ENCODE data around the gene BRINP3.

The BRINP3 gene

DNA sequence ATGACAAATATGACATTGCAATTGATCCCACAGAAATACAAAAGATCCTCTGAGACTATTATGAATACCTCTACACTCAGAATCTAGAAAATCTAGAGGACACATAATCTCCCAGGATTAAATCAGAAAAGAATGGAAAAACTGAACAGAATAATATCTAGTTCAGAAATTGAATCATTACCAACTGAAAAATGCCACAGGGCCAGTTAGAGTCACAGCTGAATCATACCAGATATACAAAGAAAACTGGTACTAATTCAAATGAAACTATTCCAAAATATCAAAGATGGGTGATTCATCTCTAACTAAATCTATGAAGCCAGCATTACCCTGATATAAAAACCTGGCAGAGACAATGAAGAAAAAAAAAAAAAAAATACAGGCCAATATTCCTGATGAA lies 149.3 kb downstream of the BRINP3 start:
- H3K79me1 ChIP-seq (replicated peaks; ENCODE audit: low read length, poor library complexity, severe bottlenecking), result no peaks in the 10 kb centered on the region
- H2AFZ ChIP-seq (ENCODE audit: low read depth, low read length), result no peak overlapping the region
- no peak overlapping the region for H3K23ac ChIP-seq (ENCODE audit: low read length in 2 of 2)
- no peak overlapping the region for H2BK5ac ChIP-seq (ENCODE audit: low read depth, low read length, poor library complexity, severe bottlenecking)
- no peaks in the 10 kb centered on the region for H3K36me3 ChIP-seq (ENCODE audit: control insufficient read depth in 1 of 2, insufficient read depth in 2 of 2, low read depth in 1 of 2, low read length in 2 of 2)
- no peaks in the 10 kb centered on the region for H3K27me3 ChIP-seq (ENCODE audit: control insufficient read depth in 1 of 2, insufficient read depth in 1 of 2, low read length in 2 of 2)
- no peak overlapping the region for H3K9ac ChIP-seq (ENCODE audit: low read length)
- no peak overlapping the region for H3K4me2 ChIP-seq (ENCODE audit: low read length, poor library complexity, severe bottlenecking)
- no peak for DNase-seq
- no peaks in the 10 kb centered on the region for H3K9me3 ChIP-seq (ENCODE audit: control insufficient read depth, low read length)
- no peak overlapping the region for H3K4me3 ChIP-seq (ENCODE audit: insufficient read depth in 1 of 2, low read depth in 1 of 2, low read length in 2 of 2)
- H4K91ac ChIP-seq (ENCODE audit: low read length), result no peak overlapping the region
- no peak overlapping the region for H4K8ac ChIP-seq (ENCODE audit: low read length)
- no peak overlapping the region for H3K4ac ChIP-seq (ENCODE audit: low read depth in 1 of 2, low read length in 2 of 2)
- H3K4me1 ChIP-seq (ENCODE audit: control insufficient read depth, insufficient read depth, low read depth, low read length), result no peaks in the 10 kb centered on the region
- no peak overlapping the region for H3K18ac ChIP-seq (ENCODE audit: low read depth in 1 of 2, low read length in 2 of 2)
- H3K14ac ChIP-seq (ENCODE audit: low read length in 2 of 2), result no peak overlapping the region
- no peak overlapping the region for H2AK5ac ChIP-seq (ENCODE audit: low read length, severe bottlenecking)
- H2BK12ac ChIP-seq (ENCODE audit: low read length in 2 of 2), result no peak overlapping the region
- H2BK120ac ChIP-seq (ENCODE audit: low read depth, low read length), result no peak overlapping the region
- H2BK15ac ChIP-seq (ENCODE audit: low read depth, poor library complexity, severe bottlenecking), result no peak overlapping the region
- H3K27ac ChIP-seq (ENCODE audit: low read length, poor library complexity, severe bottlenecking), result no peak overlapping the region

DNA sequence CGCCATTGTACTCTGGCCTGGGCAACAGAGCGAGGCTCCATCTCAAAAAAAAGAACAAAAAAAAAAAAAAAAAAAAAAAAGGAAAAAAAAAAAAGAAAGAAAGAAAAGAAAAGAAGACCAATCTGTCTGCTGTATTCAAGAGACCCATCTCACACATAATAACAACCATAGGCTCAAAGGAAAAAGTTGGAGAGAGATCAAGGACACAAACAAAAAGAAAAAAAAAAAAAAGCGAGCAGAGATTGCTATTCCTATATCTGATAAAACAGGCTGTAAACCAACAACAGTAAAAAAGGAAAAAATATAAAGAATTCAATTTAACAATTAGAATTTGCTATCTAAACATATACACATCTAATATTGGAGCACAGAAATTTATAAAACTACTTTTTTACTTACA lies 150.4 kb downstream of the BRINP3 start:
- no peak overlapping the region for H4K91ac ChIP-seq (ENCODE audit: low read length)
- H3K9me3 ChIP-seq (ENCODE audit: control insufficient read depth, low read length), result no peaks in the 10 kb centered on the region
- no peak overlapping the region for H3K4ac ChIP-seq (ENCODE audit: low read depth in 1 of 2, low read length in 2 of 2)
- H2BK120ac ChIP-seq (ENCODE audit: low read depth, low read length), result no peak overlapping the region
- H3K14ac ChIP-seq (ENCODE audit: low read length in 2 of 2), result no peak overlapping the region
- H3K4me3 ChIP-seq (ENCODE audit: insufficient read depth in 1 of 2, low read depth in 1 of 2, low read length in 2 of 2), result no peak overlapping the region
- no peaks in the 10 kb centered on the region for H3K27me3 ChIP-seq (ENCODE audit: control insufficient read depth in 1 of 2, insufficient read depth in 1 of 2, low read length in 2 of 2)
- H2BK15ac ChIP-seq (ENCODE audit: low read depth, poor library complexity, severe bottlenecking), result no peak overlapping the region
- no peak overlapping the region for H3K18ac ChIP-seq (ENCODE audit: low read depth in 1 of 2, low read length in 2 of 2)
- H2BK5ac ChIP-seq (ENCODE audit: low read depth, low read length, poor library complexity, severe bottlenecking), result no peak overlapping the region
- no CpG with 5 or more reads among the region's 3 CpGs for WGBS
- DNase-seq, result no peak
- no peaks in the 10 kb centered on the region for H3K4me1 ChIP-seq (ENCODE audit: control insufficient read depth, insufficient read depth, low read depth, low read length)
- no peak overlapping the region for H2AK5ac ChIP-seq (ENCODE audit: low read length, severe bottlenecking)
- H3K9ac ChIP-seq (ENCODE audit: low read length), result no peak overlapping the region
- no peak overlapping the region for H3K23ac ChIP-seq (ENCODE audit: low read length in 2 of 2)
- no peak overlapping the region for H2BK12ac ChIP-seq (ENCODE audit: low read length in 2 of 2)
- no peak overlapping the region for H3K4me2 ChIP-seq (ENCODE audit: low read length, poor library complexity, severe bottlenecking)
- H3K27ac ChIP-seq (ENCODE audit: low read length, poor library complexity, severe bottlenecking), result no peak overlapping the region
- no peak overlapping the region for H4K8ac ChIP-seq (ENCODE audit: low read length)
- H2AFZ ChIP-seq (ENCODE audit: low read depth, low read length), result no peak overlapping the region
- H3K36me3 ChIP-seq (ENCODE audit: control insufficient read depth in 1 of 2, insufficient read depth in 2 of 2, low read depth in 1 of 2, low read length in 2 of 2), result no peaks in the 10 kb centered on the region
- no peaks in the 10 kb centered on the region for H3K79me1 ChIP-seq (replicated peaks; ENCODE audit: low read length, poor library complexity, severe bottlenecking)

GRCh38 chr1:190323530-190323929 lies 154.1 kb downstream of the BRINP3 start:
- Histone ChIP-seq H2BK120ac (ENCODE audit: low read depth, low read length) (no peak overlapping the region), H2AK5ac (ENCODE audit: low read length, severe bottlenecking) (no peak overlapping the region), H3K9ac (ENCODE audit: low read length) (no peak overlapping the region), H2BK5ac (ENCODE audit: low read depth, low read length, poor library complexity, severe bottlenecking) (no peak overlapping the region), H3K9me3 (ENCODE audit: control insufficient read depth, low read length) (no peaks in the 10 kb centered on the region), H3K4me3 (ENCODE audit: insufficient read depth in 1 of 2, low read depth in 1 of 2, low read length in 2 of 2) (no peak overlapping the region), H3K79me1 (replicated peaks; ENCODE audit: low read length, poor library complexity, severe bottlenecking) (no peaks in the 10 kb centered on the region), H3K36me3 (ENCODE audit: control insufficient read depth in 1 of 2, insufficient read depth in 2 of 2, low read depth in 1 of 2, low read length in 2 of 2) (no peaks in the 10 kb centered on the region), H3K27ac (ENCODE audit: low read length, poor library complexity, severe bottlenecking) (no peak overlapping the region), H2BK12ac (ENCODE audit: low read length in 2 of 2) (no peak overlapping the region), H3K14ac (ENCODE audit: low read length in 2 of 2) (no peak overlapping the region), H4K8ac (ENCODE audit: low read length) (no peak overlapping the region), H3K27me3 (ENCODE audit: control insufficient read depth in 1 of 2, insufficient read depth in 1 of 2, low read length in 2 of 2) (no peaks in the 10 kb centered on the region), H3K4me2 (ENCODE audit: low read length, poor library complexity, severe bottlenecking) (no peak overlapping the region), H3K4me1 (ENCODE audit: control insufficient read depth, insufficient read depth, low read depth, low read length) (peaks cover 2% of the 10 kb centered on the region), H3K18ac (ENCODE audit: low read depth in 1 of 2, low read length in 2 of 2) (no peak overlapping the region), H2BK15ac (ENCODE audit: low read depth, poor library complexity, severe bottlenecking) (no peak overlapping the region), H3K4ac (ENCODE audit: low read depth in 1 of 2, low read length in 2 of 2) (no peak overlapping the region), H3K23ac (ENCODE audit: low read length in 2 of 2) (no peak overlapping the region), H2AFZ (ENCODE audit: low read depth, low read length) (no peak overlapping the region), H4K91ac (ENCODE audit: low read length) (no peak overlapping the region)
- no peak for DNase-seq
- no CpG with 5 or more reads among the region's 2 CpGs for WGBS

- Histone ChIP-seq H3K9me3 (ENCODE audit: control insufficient read depth, low read length) (no peaks in the 10 kb centered on the region), H3K4me2 (ENCODE audit: low read length, poor library complexity, severe bottlenecking) (no peak overlapping the region), H3K14ac (ENCODE audit: low read length in 2 of 2) (no peak overlapping the region), H2AK5ac (ENCODE audit: low read length, severe bottlenecking) (no peak overlapping the region), H3K27me3 (ENCODE audit: control insufficient read depth in 1 of 2, insufficient read depth in 1 of 2, low read length in 2 of 2) (no peaks in the 10 kb centered on the region), H4K8ac (ENCODE audit: low read length) (no peak overlapping the region), H3K27ac (ENCODE audit: low read length, poor library complexity, severe bottlenecking) (no peak overlapping the region), H2BK15ac (ENCODE audit: low read depth, poor library complexity, severe bottlenecking) (no peak overlapping the region), H3K23ac (ENCODE audit: low read length in 2 of 2) (no peak overlapping the region), H2BK120ac (ENCODE audit: low read depth, low read length) (no peak overlapping the region), H3K4me1 (ENCODE audit: control insufficient read depth, insufficient read depth, low read depth, low read length) (peaks cover 2% of the 10 kb centered on the region), H4K91ac (ENCODE audit: low read length) (no peak overlapping the region), H2BK12ac (ENCODE audit: low read length in 2 of 2) (no peak overlapping the region), H3K79me1 (replicated peaks; ENCODE audit: low read length, poor library complexity, severe bottlenecking) (no peaks in the 10 kb centered on the region), H2AFZ (ENCODE audit: low read depth, low read length) (no peak overlapping the region), H3K9ac (ENCODE audit: low read length) (no peak overlapping the region), H3K4ac (ENCODE audit: low read depth in 1 of 2, low read length in 2 of 2) (no peak overlapping the region), H3K36me3 (ENCODE audit: control insufficient read depth in 1 of 2, insufficient read depth in 2 of 2, low read depth in 1 of 2, low read length in 2 of 2) (no peaks in the 10 kb centered on the region), H2BK5ac (ENCODE audit: low read depth, low read length, poor library complexity, severe bottlenecking) (no peak overlapping the region), H3K4me3 (ENCODE audit: insufficient read depth in 1 of 2, low read depth in 1 of 2, low read length in 2 of 2) (no peak overlapping the region), H3K18ac (ENCODE audit: low read depth in 1 of 2, low read length in 2 of 2) (no peak overlapping the region)
- DNase-seq, result no peak
- WGBS, result 98% methylated on average over 3 of the region's 6 CpGs
Observed at GRCh38 chr1:190322274-190322673, 155.4 kb downstream of the BRINP3 start.
